HG03196 (cell line): ENCODE measurements around the gene OVOL2.
"Not testable (repeated sequence)": the region's sequence is repeated elsewhere in the genome, so short reads cannot be mapped to it uniquely, and the experiment has no call there.

Source experiments
- ATAC-seq: cut with Tn5 transposase; IDR thresholded peaks from one replicate; pipeline ENCODE4 v1.9.1; 2021; ENCODE audit not compliant: unreplicated experiment

OVOL2 gene

GRCh38 chr20:18057101-18057993, at the start of gene OVOL2:
TSS of gene OVOL2 (minus strand) at chr20:18057916. CDS start at chr20:18057634, 282 bp downstream.
- ATAC-seq: no peak

GRCh38 chr20:18103497-18103896, 45.8 kb upstream of the OVOL2 start:
- no peak for ATAC-seq

GRCh38 chr20:18101125-18101810, 43.6 kb upstream of the OVOL2 start:
- no peak for ATAC-seq

- ATAC-seq: not testable (repeated sequence)
Observed at GRCh38 chr20:18100569-18100968, 42.9 kb upstream of the OVOL2 start.

- no peak for ATAC-seq
Observed at GRCh38 chr20:18094191-18094590, 36.5 kb upstream of the OVOL2 start.

GRCh38 chr20:18093388-18093787, 35.7 kb upstream of the OVOL2 start:
- ATAC-seq: no peak

DNA sequence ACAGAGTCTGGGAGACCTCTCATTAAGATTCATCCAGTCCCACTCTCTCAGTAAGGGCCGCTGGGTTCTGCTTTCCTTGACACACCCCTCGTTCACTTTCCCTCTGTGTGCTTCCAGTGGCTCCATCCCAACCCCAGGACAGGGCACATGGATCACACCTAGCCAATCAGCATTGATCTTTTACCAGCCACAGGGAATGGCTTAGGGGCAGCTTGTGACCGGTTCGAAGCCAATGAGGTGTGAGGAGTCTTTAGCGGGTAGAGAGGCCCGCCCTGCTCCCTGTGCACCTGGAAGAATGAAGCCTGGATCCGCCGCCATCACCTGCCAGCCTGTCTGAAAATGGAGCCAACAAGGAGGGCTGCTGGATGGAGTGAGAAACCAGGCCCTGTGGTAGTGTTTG, 35.2 kb upstream of the OVOL2 start:
- ATAC-seq: no peak

GRCh38 chr20:18091623-18092022, 33.9 kb upstream of the OVOL2 start:
- no peak for ATAC-seq

DNA sequence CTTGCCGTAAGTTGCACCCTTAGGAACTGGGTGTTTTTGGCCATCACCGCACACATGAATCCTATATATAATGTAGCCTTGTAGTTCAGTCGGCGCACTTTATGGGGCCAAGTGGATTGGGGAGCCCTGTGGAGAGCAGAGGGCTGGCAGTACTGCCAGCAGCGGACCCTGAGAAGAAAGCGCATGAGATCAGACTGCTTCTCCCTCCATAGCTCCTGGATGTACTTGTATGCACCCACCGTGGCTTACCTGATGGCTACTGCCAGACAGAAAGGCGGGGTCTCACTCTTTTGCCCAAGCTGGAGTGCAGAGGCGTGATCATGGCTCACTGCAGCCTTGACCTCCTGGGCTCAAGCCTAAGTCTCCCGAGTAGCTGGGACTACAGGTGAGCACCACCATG, 32.8 kb upstream of the OVOL2 start:
- no peak for ATAC-seq

GRCh38 chr20:18090044-18090443, 32.3 kb upstream of the OVOL2 start:
- ATAC-seq: no peak

GRCh38 chr20:18088841-18089240, 31.1 kb upstream of the OVOL2 start:
- ATAC-seq: not testable (repeated sequence)

GRCh38 chr20:18088298-18088697, 30.6 kb upstream of the OVOL2 start:
- ATAC-seq: not testable (repeated sequence)

GRCh38 chr20:18087054-18087453, 29.3 kb upstream of the OVOL2 start:
- ATAC-seq: no peak

DNA sequence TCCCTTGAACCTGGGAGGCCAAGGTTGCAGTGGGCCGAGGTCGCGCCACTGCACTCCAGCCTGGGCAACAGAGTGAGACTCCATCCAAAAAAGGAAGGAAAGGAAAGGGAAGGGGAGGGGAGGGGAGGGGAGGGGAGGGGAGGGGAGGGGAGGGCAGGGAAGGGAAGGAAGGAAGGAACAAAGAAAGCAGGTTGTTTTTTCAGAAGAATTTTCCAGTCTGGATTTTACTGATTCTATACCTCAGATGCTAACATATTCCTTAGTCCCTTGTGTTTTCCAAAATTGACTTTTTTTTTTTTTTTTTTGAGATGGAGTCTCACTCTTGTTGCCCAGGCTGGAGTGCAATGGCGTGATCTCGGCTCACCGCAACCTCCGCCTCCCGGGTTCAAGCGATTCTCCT, 23.1 kb upstream of the OVOL2 start:
- not testable (repeated sequence) for ATAC-seq

DNA sequence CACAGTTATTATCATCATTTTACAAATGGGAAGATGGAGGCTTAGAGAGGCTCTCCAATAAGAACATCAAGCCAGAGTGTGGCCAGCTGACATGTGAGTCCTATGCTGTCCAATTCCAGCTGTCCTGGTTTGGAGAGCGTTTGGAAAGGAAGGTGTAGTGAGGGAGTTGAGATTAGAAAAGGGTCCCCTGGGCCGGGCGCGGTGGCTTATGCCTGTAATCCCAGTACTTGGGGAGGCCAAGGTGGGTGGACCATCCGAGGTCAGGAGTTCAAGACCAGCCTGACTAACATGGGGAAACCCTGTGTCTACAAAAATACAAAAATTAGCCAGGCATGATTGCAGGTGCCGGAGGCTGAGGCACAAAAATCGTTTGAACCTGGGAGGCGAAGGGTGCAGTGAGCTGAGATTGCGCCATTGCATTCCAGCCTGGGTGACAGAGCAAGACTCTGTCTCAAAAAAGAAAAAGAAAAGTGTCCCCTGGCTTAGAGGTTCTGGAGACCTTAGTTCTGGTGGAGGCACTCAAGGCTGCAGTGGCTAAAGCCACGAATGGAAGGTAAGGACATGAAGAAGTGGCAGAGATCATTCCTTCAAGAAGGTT, 22.1 kb upstream of the OVOL2 start:
- no peak for ATAC-seq

DNA sequence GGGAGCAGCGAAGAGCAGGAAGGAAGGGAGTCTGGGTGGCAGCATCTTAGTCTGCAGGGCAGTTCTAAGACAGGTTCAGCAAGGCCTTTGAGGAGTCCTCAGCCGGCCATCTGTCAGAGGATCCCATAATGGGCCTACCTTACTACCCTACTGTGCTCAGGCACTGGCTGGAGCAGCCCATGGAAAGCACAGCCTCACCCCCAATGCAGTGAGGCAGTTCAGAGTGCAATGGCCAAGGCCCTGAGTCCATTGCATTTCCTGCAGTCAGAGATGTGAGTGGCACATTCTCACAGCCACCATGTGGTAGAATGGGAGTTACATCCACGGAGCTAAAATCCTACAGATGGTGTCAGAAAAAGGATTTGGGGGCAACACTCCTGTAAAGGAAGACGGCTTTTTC, 19.4 kb upstream of the OVOL2 start:
- ATAC-seq: no peak

DNA sequence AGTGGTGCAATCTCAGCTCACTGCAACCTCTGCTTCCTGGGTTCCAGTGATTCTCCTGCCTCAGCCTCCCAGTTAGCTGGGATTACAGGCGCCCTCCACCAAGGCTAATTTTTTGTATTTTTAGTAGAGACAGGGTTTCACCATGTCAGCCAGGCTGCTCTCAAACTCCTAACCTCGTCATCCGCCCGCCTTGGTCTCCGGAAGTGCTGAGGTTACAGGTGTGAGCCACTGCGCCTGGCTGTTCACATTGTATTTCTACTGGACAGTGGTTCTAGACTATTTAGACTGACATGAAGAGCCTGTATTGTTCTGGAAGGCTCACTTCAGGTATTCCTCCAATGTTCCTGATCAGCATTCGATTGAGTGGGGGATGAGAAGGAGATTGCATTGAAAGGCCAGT, 14.8 kb upstream of the OVOL2 start:
- ATAC-seq: no peak

- no peak for ATAC-seq
Observed at GRCh38 chr20:18066421-18067333, 9.0 kb upstream of the OVOL2 start.

DNA sequence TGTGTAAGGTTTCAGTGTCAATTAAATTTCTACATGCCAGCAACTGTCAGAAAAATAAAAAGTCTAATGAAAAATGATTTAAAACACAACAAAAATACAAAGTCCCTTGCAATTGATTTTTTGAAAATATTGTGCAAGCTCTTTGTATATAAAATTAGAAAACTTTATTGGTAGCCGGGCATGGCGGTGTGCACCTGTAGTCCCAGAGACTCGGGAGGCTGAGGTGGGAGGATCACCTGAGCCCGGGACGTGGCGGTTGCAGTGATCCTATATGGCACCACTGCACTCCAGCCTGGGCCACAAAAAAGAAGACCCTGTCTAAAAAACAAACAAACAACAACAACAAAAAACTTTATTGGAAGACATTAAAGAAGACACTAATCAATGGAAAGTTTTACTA, 6.0 kb upstream of the OVOL2 start:
- no peak for ATAC-seq

- no peak for ATAC-seq
Observed at GRCh38 chr20:18059603-18060002, 1.9 kb upstream of the OVOL2 start.
